HG02938 (cell line): ENCODE results near the gene REN.

Source experiments
- ATAC-seq: cut with Tn5 transposase; IDR thresholded peaks from one replicate; pipeline ENCODE4 v1.9.1; 2021; ENCODE audit warnings: mild to moderate bottlenecking, moderate library complexity; ENCODE audit not compliant: unreplicated experiment

REN gene

GRCh38 chr1:204191456-204191855, 25.3 kb upstream of the REN start:
- no peak for ATAC-seq

GRCh38 chr1:204190212-204191211, 24.4 kb upstream of the REN start:
- no peak for ATAC-seq

GRCh38 chr1:204188959-204189639, 23.0 kb upstream of the REN start:
- ATAC-seq: no peak

GRCh38 chr1:204186597-204186996, 20.5 kb upstream of the REN start:
- ATAC-seq: no peak

- no peak for ATAC-seq
Measured at GRCh38 chr1:204181116-204181515, 15.0 kb upstream of the REN start.

- ATAC-seq: no peak
Measured at GRCh38 chr1:204180133-204180532, 14.0 kb upstream of the REN start.

- no peak for ATAC-seq
Measured at GRCh38 chr1:204178487-204179281, 12.5 kb upstream of the REN start.

GRCh38 chr1:204177133-204177532, 11.0 kb upstream of the REN start:
- ATAC-seq: no peak

- ATAC-seq: no peak
Measured at GRCh38 chr1:204176049-204176448, 9.9 kb upstream of the REN start.

GRCh38 chr1:204174958-204175357, 8.8 kb upstream of the REN start:
- no peak for ATAC-seq

- no peak for ATAC-seq
Measured at GRCh38 chr1:204172404-204173029, 6.4 kb upstream of the REN start.

- ATAC-seq: no peak
Measured at GRCh38 chr1:204171751-204172178, 5.6 kb upstream of the REN start.

GRCh38 chr1:204170494-204171155, 4.5 kb upstream of the REN start:
- ATAC-seq: no peak

GRCh38 chr1:204169858-204170257, 3.7 kb upstream of the REN start:
- no peak for ATAC-seq

- no peak for ATAC-seq
Measured at GRCh38 chr1:204167730-204168129, 1.6 kb upstream of the REN start.

- ATAC-seq: no peak
Measured at GRCh38 chr1:204162494-204163074, 3.6 kb downstream of the REN start.

- no peak for ATAC-seq
Measured at GRCh38 chr1:204161609-204162493, 4.3 kb downstream of the REN start.

GRCh38 chr1:204157962-204158361, 8.2 kb downstream of the REN start:
- no peak for ATAC-seq

- no peak for ATAC-seq
Measured at GRCh38 chr1:204155881-204156280, 10.3 kb downstream of the REN start.
